ENCODE measurements around the gene RIMKLB. TPM values are rescaled to one million over a fixed set of nuclear protein-coding genes. Genes with fewer than 3 reads are reported as not detected.
"Not testable (repeated sequence)": the region's sequence is repeated elsewhere in the genome, so short reads cannot be mapped to it uniquely, and the experiment has no call there.

RIMKLB gene
- total RNA-seq, 1 donor from 2014 or later = 42.6 TPM

DNA sequence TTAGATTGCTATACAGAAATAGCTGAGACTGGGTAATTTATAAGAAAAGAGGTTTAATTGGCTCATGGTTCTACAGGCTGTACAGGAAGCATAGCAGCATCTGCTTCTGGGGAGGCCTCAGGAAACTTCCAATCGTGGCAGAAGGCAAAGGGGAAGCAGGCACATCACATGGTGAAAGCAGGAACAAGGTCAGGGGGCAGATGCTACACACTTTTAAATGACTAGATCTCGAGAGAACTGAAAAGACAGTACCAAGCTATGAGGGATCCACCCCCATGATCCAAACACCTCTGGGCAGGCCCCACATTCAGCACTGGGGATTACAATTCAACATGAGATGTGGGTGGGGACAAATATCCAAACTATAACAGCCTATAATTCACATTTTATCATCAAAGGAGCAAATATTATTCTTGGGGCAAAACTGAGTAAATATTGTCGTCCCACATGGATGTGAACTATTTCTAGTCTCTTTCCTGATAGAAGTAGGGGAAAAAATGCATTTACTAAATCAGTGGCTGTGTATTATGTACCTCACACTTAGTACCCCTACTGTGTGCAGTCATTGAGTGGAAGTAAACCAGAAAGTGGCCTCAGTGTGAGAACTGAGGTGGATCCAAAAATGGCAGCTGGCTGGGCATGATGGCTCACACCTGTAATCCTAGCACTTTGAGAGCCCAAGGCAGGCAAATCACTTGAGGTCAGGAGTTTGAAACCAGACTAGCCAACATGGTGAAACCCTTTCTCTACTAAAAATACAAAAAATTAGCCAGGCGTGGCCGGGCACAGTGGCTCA, 99.2 kb downstream of the RIMKLB start:
- no peaks in the 10 kb centered on the region for H3K36me3 ChIP-seq (ENCODE audit: control insufficient read depth, insufficient read depth, low read length)
- no peaks in the 10 kb centered on the region for H3K27me3 ChIP-seq (ENCODE audit: control insufficient read depth, insufficient read depth, low read length)
- TF ChIP-seq, protein P1, sequence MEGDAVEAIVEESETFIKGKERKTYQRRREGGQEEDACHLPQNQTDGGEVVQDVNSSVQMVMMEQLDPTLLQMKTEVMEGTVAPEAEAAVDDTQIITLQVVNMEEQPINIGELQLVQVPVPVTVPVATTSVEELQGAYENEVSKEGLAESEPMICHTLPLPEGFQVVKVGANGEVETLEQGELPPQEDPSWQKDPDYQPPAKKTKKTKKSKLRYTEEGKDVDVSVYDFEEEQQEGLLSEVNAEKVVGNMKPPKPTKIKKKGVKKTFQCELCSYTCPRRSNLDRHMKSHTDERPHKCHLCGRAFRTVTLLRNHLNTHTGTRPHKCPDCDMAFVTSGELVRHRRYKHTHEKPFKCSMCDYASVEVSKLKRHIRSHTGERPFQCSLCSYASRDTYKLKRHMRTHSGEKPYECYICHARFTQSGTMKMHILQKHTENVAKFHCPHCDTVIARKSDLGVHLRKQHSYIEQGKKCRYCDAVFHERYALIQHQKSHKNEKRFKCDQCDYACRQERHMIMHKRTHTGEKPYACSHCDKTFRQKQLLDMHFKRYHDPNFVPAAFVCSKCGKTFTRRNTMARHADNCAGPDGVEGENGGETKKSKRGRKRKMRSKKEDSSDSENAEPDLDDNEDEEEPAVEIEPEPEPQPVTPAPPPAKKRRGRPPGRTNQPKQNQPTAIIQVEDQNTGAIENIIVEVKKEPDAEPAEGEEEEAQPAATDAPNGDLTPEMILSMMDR (IDR thresholded peaks at IDR 0.05; ENCODE audit: insufficient read depth, low read length, severe bottlenecking) = no peak
- DNase-seq (ENCODE audit: low read depth) (no peak), FAIRE-seq (no peak)
- no peak overlapping the region for H3K4me3 ChIP-seq (ENCODE audit: low read depth, low read length)

DNA sequence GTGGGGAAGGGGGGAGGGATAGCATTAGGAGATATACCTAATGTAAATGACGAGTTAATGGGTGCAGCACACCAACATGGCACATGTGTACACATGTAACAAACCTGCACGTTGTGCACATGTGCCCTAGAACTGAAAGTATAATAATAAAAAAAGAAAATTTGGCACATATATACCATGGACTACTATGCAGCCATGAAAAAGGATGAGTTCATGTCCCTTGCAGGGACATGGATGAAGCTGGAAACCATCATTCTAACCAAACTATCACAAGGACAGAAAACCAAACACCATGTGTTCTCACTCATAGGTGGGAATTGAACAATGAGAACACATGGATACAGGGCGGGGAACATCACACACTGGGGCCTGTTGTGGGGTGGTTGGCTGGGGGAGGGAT, 103.4 kb downstream of the RIMKLB start:
- not testable (repeated sequence) for H3K4me3 ChIP-seq (ENCODE audit: low read depth, low read length); H3K27me3 ChIP-seq (ENCODE audit: control insufficient read depth, insufficient read depth, low read length); DNase-seq (ENCODE audit: low read depth); FAIRE-seq; H3K36me3 ChIP-seq (ENCODE audit: control insufficient read depth, insufficient read depth, low read length)

DNA sequence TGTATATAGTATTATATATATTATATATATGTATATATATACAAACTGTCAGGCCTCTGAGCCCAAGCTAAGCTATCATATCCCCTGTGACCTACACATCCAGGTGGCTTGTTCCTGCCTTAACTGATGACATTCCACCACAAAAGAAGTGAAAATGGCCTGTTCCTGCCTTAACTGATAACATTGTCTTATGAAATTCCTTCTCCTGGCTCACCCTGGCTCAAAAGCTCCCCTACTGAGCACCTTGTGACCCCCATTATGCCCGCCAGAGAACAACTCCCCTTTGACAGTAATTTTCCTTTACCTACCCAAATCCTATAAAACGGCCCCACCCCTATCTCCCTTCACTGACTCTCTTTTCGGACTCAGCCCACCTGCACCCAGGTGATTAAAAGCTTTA, 107.0 kb downstream of the RIMKLB start:
- not testable (repeated sequence) for H3K4me3 ChIP-seq (ENCODE audit: low read depth, low read length); H3K27me3 ChIP-seq (ENCODE audit: control insufficient read depth, insufficient read depth, low read length); FAIRE-seq; H3K36me3 ChIP-seq (ENCODE audit: control insufficient read depth, insufficient read depth, low read length); DNase-seq (ENCODE audit: low read depth)

DNA sequence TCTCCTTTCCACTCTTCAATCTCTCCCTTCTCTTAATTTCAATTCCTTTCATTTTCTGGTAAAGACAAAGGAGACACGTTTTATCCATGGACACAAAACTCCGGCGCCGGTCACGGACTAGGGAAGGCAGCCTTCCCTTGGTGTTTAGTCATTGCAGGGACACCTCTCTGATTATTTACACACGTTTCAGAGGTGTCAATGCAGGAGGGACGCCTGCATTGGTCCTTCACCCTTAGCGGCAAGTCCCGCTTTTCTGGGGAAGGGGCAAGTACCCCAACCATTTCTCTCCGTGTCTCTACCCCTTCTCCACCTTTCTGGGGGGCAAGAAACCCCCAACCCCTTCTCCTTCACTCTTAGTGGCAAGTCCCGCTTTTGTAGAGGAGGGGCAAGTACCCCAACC, 107.7 kb downstream of the RIMKLB start:
- H3K27me3 ChIP-seq (ENCODE audit: control insufficient read depth, insufficient read depth, low read length); FAIRE-seq; DNase-seq (ENCODE audit: low read depth): not testable (repeated sequence)

DNA sequence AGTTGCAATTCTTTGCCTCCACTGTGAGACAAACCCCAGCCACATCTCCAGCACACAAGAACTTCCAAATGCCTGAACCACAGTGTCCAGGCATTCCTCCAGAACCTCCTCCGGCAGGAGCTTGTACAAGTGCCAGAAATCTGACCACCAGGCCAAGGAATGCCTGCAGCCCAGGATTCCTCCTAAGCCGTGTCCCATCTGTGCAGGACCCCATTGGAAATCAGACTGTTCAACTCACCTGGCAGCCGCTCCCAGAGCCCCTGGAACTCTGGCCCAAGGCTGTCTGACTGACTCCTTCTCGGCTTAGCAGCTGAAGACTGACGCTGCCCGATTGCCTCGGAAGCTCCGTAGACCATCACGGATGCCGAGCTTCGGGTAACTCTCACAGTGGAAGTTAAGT, 109.3 kb downstream of the RIMKLB start:
- H3K36me3 ChIP-seq (ENCODE audit: control insufficient read depth, insufficient read depth, low read length); FAIRE-seq; DNase-seq (ENCODE audit: low read depth); H3K4me3 ChIP-seq (ENCODE audit: low read depth, low read length); H3K27me3 ChIP-seq (ENCODE audit: control insufficient read depth, insufficient read depth, low read length): not testable (repeated sequence)

More for the DNA sequence above, 107.7 kb downstream of the RIMKLB start:
- not testable (repeated sequence) for H3K36me3 ChIP-seq (ENCODE audit: control insufficient read depth, insufficient read depth, low read length); H3K4me3 ChIP-seq (ENCODE audit: low read depth, low read length)

DNA sequence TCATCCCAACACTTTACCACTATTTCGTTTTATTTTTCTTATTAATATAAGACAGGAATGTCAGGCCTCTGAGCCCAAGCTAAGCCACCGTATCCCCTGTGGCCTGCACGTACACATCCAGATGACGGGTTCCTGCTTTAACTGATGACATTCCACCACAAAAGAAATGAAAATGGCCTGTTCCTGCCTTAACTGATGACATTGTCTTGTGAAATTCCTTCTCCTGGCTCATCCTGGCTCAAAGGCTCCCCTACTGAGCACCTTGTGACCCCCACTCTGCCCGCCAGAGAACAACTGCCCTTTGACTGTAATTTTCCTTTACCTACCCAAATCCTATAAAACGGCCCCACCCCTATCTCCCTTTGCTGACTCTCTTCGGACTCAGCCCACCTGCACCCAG, 112.3 kb downstream of the RIMKLB start:
- DNase-seq (ENCODE audit: low read depth); H3K4me3 ChIP-seq (ENCODE audit: low read depth, low read length); H3K27me3 ChIP-seq (ENCODE audit: control insufficient read depth, insufficient read depth, low read length); FAIRE-seq; H3K36me3 ChIP-seq (ENCODE audit: control insufficient read depth, insufficient read depth, low read length): not testable (repeated sequence)

DNA sequence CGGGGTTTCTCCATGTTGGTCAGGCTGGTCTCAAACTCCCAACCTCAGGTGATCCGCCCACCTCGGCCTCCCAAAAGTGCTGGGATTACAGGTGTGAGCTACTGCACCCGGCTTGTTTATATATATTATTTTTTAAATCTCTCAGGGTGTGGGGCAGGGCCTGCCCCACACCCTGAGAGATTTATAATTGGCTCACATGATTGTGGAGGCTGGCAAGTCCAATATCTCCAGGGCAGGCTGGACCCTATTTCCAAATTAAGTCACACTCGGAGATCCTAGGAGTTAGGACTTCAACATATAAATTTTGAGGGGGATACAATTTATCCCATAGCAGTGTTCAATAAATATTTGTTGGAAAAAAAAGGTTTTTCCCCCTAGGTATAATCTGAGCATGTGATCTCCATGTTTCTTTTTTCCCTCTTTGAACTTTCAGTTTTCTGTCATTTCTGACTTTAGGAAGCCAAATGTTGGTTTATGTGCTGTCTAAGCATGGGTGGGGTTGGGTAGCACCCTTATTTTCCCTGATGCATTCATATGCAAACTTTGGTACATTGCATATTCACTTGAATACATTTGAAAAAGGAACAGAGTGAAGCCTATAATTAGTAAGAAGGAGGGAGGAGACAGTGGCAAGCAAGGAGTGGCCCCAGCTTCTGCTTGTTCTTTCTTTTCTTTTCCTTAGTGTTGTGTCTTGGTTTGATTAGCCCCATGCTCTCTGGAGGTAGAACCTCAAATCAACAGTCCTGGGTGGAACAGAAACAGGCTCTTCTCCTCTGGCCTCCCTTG, 116.0 kb downstream of the RIMKLB start:
- Histone ChIP-seq H3K4me3 (ENCODE audit: low read depth, low read length) (no peak overlapping the region), H3K36me3 (ENCODE audit: control insufficient read depth, insufficient read depth, low read length) (no peaks in the 10 kb centered on the region), H3K27me3 (ENCODE audit: control insufficient read depth, insufficient read depth, low read length) (no peaks in the 10 kb centered on the region)
- DNase-seq (ENCODE audit: low read depth) (no peak), FAIRE-seq (no peak)
- TF ChIP-seq, protein P1 (IDR thresholded peaks at IDR 0.05; ENCODE audit: insufficient read depth, low read length, severe bottlenecking) = no peak

DNA sequence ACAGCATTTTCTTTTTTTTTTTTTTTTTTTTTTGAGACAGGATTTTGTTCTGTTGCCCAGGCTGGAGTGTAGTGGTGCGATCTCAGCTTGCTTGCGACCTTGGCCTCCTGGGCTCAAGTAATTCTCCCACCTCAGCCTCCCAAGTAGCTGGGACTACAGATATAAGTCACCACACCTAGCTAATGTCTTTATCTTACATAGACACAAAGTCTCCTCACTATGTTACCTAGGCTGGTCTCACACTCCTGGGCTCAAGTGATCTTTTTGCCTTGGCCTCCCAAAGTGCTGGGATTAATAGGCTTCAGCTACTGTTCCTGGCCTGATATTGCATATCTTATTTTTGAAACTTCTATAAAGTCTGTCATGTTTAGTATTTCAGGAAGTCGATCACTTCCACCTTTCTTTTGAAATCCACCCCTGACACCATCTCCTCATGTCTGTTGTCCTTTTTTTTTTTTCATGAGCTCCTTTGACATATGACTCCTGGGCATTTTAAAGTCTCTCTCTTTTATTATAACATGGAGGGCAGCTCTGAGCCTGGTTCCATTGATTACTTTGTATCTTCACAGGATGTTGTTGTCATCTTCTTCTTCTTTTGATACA, 118.8 kb downstream of the RIMKLB start:
- H3K36me3 ChIP-seq (ENCODE audit: control insufficient read depth, insufficient read depth, low read length) = no peaks in the 10 kb centered on the region
- no peaks in the 10 kb centered on the region for H3K27me3 ChIP-seq (ENCODE audit: control insufficient read depth, insufficient read depth, low read length)
- FAIRE-seq (no peak), DNase-seq (ENCODE audit: low read depth) (no peak)
- TF ChIP-seq, protein P1 (IDR thresholded peaks at IDR 0.05; ENCODE audit: insufficient read depth, low read length, severe bottlenecking) = no peak
- no peak overlapping the region for H3K4me3 ChIP-seq (ENCODE audit: low read depth, low read length)
